GM18499 (cell line): ENCODE data around the gene GGA3.
"Not testable (repeated sequence)": the region's sequence is repeated elsewhere in the genome, so short reads cannot be mapped to it uniquely, and the experiment has no call there.

Experiments used
- ATAC-seq: cut with Tn5 transposase; IDR thresholded peaks from one replicate; pipeline ENCODE4 v1.9.1; 2021; ENCODE audit warnings: moderate number of reproducible peaks; ENCODE audit not compliant: insufficient read depth, unreplicated experiment

Gene GGA3, protein sequence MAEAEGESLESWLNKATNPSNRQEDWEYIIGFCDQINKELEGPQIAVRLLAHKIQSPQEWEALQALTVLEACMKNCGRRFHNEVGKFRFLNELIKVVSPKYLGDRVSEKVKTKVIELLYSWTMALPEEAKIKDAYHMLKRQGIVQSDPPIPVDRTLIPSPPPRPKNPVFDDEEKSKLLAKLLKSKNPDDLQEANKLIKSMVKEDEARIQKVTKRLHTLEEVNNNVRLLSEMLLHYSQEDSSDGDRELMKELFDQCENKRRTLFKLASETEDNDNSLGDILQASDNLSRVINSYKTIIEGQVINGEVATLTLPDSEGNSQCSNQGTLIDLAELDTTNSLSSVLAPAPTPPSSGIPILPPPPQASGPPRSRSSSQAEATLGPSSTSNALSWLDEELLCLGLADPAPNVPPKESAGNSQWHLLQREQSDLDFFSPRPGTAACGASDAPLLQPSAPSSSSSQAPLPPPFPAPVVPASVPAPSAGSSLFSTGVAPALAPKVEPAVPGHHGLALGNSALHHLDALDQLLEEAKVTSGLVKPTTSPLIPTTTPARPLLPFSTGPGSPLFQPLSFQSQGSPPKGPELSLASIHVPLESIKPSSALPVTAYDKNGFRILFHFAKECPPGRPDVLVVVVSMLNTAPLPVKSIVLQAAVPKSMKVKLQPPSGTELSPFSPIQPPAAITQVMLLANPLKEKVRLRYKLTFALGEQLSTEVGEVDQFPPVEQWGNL

GRCh38 chr17:75261336-75262111 lies at the start of gene GGA3, which contains the start of gene MRPS7:
TSS of gene GGA3 (minus strand) at chr17:75261606. CDS start at chr17:75261587, 19 bp downstream.
TSS of gene MRPS7 (plus strand) at chr17:75261879. CDS start at chr17:75261901, 22 bp downstream.
- no peak for ATAC-seq

- no peak for ATAC-seq
Observed at GRCh38 chr17:75308732-75309629, 47.6 kb upstream of the GGA3 start.

GRCh38 chr17:75307957-75308731 lies 46.7 kb upstream of the GGA3 start:
- no peak for ATAC-seq

GRCh38 chr17:75301502-75302206 lies 40.2 kb upstream of the GGA3 start:
- no peak for ATAC-seq

DNA sequence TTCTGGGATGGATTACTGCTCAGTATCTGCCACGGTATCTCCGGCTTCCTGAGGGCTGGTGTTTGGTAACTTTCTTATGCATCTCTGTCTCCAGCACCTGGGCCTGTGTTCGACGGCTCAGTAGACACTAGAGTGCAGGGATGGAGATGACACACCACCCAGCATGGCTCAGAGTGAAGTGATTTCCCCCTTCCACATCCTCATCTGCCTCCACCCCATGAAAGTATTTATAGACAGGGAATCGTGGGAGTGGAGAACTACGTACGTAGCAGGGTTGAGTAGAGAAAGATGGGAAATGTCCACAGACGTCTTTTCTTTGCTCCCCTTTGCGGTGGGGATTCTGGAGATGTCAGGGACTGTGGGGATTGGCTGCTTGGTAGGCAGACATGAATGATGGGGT lies 39.6 kb upstream of the GGA3 start:
- no peak for ATAC-seq

DNA sequence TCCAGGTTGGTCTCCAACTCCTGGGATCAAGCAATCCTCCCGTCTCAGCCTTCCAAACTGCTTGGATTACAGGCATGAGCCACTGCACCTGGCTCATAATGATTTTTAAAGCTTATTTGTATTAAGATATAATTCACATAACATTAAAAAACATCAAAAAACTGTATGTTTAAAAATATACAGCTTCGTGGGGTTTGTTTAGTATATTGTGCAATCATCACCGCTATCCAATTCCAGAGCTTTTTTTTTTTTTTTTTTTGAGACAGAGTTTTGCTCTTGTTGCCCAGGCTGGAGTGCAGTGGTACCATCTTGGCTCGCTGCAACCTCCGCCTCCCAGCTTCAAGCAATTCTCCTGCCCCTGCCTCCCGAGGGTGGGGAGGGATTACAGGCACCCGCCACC lies 38.9 kb upstream of the GGA3 start:
- ATAC-seq: no peak

- ATAC-seq: peak; percentile 60
Observed at GRCh38 chr17:75295201-75296158, 34.1 kb upstream of the GGA3 start.

DNA sequence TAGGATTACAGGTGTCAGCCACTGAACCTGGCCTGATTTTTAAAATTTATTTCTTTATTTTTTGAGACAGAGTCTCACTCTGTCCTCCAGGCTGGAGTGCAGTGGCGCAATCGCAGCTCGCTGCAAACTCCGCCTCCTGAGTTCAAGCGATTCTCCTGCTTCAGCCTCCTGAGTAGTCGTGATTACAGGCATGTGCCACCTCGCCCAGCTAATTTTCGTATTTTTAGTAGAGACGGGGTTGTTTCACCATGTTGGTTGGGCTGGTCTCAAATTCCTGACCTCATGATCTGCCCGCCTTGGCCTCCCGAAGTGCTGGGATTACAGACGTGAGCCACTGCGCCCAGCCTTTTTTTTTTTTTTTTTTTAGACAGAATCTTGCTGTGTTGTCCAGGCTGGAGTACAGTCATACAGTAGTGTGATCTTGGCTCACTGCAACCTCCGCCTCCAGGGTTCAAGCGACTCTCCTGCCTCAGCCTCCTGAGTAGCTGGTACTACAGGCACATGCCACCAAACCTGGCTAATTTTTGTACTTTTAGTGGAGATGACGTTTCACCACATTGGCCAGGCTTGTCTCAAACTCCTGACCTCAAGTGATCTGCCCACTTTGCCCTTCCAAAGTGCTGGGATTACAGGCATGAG lies 31.5 kb upstream of the GGA3 start:
- not testable (repeated sequence) for ATAC-seq

DNA sequence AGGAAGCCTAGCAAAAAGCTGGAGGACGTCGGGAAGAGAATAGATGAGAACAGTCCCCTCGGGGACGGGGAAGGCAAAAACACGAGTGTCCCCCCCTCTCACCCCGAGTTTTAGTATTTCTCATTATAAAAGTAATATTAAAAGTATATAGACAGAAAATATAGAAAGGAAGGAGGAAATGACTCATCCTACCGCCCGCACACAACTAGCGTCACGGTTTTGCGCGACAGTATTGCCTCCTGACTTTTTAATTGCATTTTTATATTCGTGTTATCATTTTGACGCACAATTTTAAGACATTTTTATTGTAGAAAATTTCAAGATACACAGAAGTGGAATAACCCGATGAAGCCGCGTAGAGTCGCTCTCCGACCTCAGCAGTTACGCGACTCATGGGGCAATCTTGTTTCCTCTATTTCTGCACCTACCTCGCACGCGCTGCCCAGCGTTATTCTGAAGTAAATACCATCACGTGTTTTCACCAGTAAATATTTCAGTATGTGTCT lies 28.5 kb upstream of the GGA3 start:
- peak; percentile 10 for ATAC-seq

DNA sequence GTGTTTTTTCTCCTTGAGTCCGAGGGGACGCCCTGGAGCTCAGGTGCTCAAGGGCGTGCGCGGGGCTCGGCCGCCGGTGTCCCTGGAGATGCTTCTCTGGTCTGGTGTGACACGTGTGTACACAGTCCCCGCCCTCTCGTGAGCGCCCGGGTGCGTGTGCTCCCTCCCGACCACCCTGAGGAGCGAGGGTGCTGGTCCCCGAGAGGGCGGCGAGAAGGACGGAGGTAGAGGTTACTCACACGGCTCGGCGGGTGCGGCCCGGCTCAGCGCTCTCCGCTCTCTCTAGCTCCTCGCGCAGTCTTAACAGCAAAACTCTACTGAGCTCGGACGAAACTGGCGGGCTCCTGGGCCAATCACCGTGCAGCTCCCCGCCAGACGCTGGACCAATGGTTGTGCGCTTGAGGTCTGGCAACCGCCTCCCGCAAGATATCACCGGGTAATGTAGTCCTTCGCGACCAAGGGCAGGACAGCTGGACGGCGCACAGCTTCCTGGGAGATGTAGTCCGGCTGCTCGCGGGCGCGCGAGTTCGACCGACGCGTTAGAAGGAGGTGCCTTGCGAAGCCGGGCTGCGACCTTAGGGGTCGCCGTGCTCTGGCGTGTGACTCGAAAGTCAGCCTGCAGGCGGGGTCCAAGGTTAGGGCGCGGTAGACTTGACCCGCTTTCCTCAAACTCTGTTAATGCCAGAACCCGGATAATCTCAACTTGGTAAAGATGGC lies 27.9 kb upstream of the GGA3 start, which contains the start of gene SLC25A19:
TSS of gene SLC25A19 (minus strand) at position 319 of the 717 bp plus-strand sequence. CDS start 2,669 bp downstream, outside the sequence.
- peak; percentile 84 for ATAC-seq

DNA sequence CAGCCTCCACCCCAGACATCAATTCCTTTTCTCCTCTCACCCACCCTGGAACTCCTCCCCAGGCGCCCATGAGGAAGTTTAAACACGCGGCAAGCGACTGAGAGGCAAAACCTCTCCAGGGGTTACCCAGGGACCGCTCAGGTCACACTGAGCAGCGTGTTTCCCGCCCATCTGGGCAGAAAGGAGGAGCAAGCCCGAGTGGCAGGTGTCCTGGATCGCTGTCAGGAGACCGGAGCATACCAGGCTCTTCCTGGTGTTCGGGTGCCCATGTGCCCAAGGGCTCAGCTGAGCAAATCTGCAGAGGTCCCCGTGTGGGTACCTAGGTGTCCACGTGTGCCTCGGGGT lies 27.3 kb upstream of the GGA3 start:
- no peak for ATAC-seq

DNA sequence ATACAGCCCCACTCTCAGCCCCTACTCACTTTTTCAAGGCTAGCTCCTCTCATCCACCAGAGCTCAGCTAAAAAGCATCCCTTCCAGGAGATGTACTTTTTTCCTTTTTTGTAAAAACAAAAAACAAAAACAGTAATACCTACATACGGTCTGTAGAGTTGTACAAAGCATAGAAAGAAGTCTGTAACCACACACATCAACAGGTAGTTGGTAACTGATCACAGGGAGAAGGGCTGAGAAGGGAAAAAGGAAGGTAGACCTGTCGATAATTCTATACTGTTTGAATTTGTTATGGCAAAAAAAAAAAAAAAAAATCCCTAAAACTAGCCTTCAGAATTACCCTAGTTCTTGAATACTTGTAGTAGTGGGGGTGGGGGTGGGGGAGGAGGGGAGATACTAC lies 27.0 kb upstream of the GGA3 start:
- no peak for ATAC-seq

DNA sequence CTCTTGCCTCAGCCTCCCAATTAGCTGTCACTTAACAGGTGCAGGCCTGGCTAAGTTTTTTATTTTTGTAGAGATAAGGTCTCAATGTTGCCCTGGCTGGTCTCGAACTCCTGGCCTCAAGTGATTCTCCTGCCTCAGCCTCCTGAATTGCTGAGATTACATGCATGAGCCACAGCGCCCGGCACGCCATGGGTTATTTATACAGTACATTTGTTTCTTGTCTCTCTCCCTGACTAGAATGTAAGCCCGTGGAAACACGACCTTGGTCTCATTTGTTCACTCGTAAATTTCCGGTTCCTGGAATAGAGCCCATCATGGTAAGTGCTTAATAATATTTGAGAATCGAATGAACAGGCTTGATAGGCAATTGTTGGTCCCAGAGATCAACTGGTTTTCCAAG lies 25.8 kb upstream of the GGA3 start:
- ATAC-seq: no peak

GRCh38 chr17:75285123-75285522 lies 23.7 kb upstream of the GGA3 start:
- ATAC-seq: no peak

GRCh38 chr17:75280189-75280588 lies 18.8 kb upstream of the GGA3 start:
- ATAC-seq: not testable (repeated sequence)

GRCh38 chr17:75277664-75278071 lies 16.3 kb upstream of the GGA3 start:
- ATAC-seq: no peak
